ENCODE data around the gene RAB1B. TPM values are rescaled to one million over a fixed set of nuclear protein-coding genes. Genes with fewer than 3 reads are reported as not detected.

The RAB1B gene
- total and polyA plus RNA-seq, 2 experiments from 2014 or later = 86.7 to 146 TPM

- no peaks in the 10 kb centered on the region for H3K9me3 ChIP-seq (ENCODE audit: low read depth)
- no peaks in the 10 kb centered on the region for H3K9me2 ChIP-seq (ENCODE audit: insufficient read depth)
- no peaks in the 10 kb centered on the region for H3K27me3 ChIP-seq (replicated peaks; ENCODE audit: insufficient read depth)
- peak overlapping the region; percentile 94 for H3K27ac ChIP-seq
- peak overlapping the region; percentile 87 for H3K4me3 ChIP-seq
- peaks cover 21% of the 10 kb centered on the region for H3F3A ChIP-seq (ENCODE audit: insufficient read depth)
- no peaks in the 10 kb centered on the region for H3K36me3 ChIP-seq (ENCODE audit: low read depth)
- no peak overlapping the region for H2AFZ ChIP-seq
- no peak for TF ChIP-seq EZH2phosphoT487 (IDR thresholded peaks at IDR 0.05; ENCODE audit: insufficient read depth, low read depth)
- TF ChIP-seq EZH2 (IDR thresholded peaks at IDR 0.05; ENCODE audit: insufficient read depth, poor library complexity, severe bottlenecking) = no peak
- H3K4me2 ChIP-seq (ENCODE audit: unreplicated experiment) = peak overlapping the region; percentile 97
- H4K20me1 ChIP-seq (ENCODE audit: insufficient read depth) = no peaks in the 10 kb centered on the region
- H3K79me2 ChIP-seq (ENCODE audit: insufficient read depth) = peaks cover 32% of the 10 kb centered on the region
- WGBS, 2 experiments (ENCODE audit: low coverage in 1 of 2, low lambda C conversion rate in 2 of 2, missing lambda C conversion rate in 2 of 2) = 0% methylated on average over 1 of the region's 1 CpG
- H3K4me1 ChIP-seq (ENCODE audit: insufficient read depth) = peaks cover 21% of the 10 kb centered on the region
- peak overlapping the region; percentile 94 for H3K9ac ChIP-seq
- in situ Hi-C loops (cut with MboI) = no loop called here
- peak; percentile 31 for DNase-seq
These were observed 45.7 kb downstream of the RAB1B start for GRCh38 chr11:66314186-66314501.

- Histone ChIP-seq H3K9ac (peak overlapping the region; percentile 94), H3K9me2 (ENCODE audit: insufficient read depth) (no peaks in the 10 kb centered on the region), H3K27me3 (replicated peaks; ENCODE audit: insufficient read depth) (no peaks in the 10 kb centered on the region), H3K4me2 (ENCODE audit: unreplicated experiment) (peak overlapping the region; percentile 97), H3K27ac (peak overlapping the region; percentile 94), H3K9me3 (ENCODE audit: low read depth) (no peaks in the 10 kb centered on the region), H3K4me3 (peak overlapping the region; percentile 87), H3K36me3 (ENCODE audit: low read depth) (no peaks in the 10 kb centered on the region), H2AFZ (no peak overlapping the region), H4K20me1 (ENCODE audit: insufficient read depth) (no peaks in the 10 kb centered on the region), H3F3A (ENCODE audit: insufficient read depth) (peaks cover 22% of the 10 kb centered on the region), H3K4me1 (ENCODE audit: insufficient read depth) (peaks cover 23% of the 10 kb centered on the region), H3K79me2 (ENCODE audit: insufficient read depth) (peaks cover 32% of the 10 kb centered on the region)
- TF ChIP-seq EZH2 (IDR thresholded peaks at IDR 0.05; ENCODE audit: insufficient read depth, poor library complexity, severe bottlenecking) = no peak
- no peak for TF ChIP-seq EZH2phosphoT487 (IDR thresholded peaks at IDR 0.05; ENCODE audit: insufficient read depth, low read depth)
- peak; percentile 26 for DNase-seq
- 6 to 8% methylated on average over 17 of the region's 17 CpGs for WGBS, 2 experiments (ENCODE audit: low coverage in 1 of 2, low lambda C conversion rate in 2 of 2, missing lambda C conversion rate in 2 of 2)
- in situ Hi-C loops (cut with MboI) = no loop called here
These were observed 46.4 kb downstream of the RAB1B start for GRCh38 chr11:66314561-66315497.

- Histone ChIP-seq H3K79me2 (ENCODE audit: insufficient read depth) (peaks cover 32% of the 10 kb centered on the region), H3K9me3 (ENCODE audit: low read depth) (no peaks in the 10 kb centered on the region), H3K4me2 (ENCODE audit: unreplicated experiment) (peak overlapping the region; percentile 97), H4K20me1 (ENCODE audit: insufficient read depth) (no peaks in the 10 kb centered on the region), H3K4me3 (peak overlapping the region; percentile 87), H3K9ac (peak overlapping the region; percentile 94), H3K36me3 (ENCODE audit: low read depth) (no peaks in the 10 kb centered on the region), H3K4me1 (ENCODE audit: insufficient read depth) (peaks cover 23% of the 10 kb centered on the region), H3K27me3 (replicated peaks; ENCODE audit: insufficient read depth) (no peaks in the 10 kb centered on the region), H2AFZ (no peak overlapping the region), H3K9me2 (ENCODE audit: insufficient read depth) (no peaks in the 10 kb centered on the region), H3F3A (ENCODE audit: insufficient read depth) (peaks cover 20% of the 10 kb centered on the region), H3K27ac (peak overlapping the region; percentile 94)
- no peak for TF ChIP-seq EZH2 (IDR thresholded peaks at IDR 0.05; ENCODE audit: insufficient read depth, poor library complexity, severe bottlenecking)
- TF ChIP-seq EZH2phosphoT487 (IDR thresholded peaks at IDR 0.05; ENCODE audit: insufficient read depth, low read depth) = no peak
- peak; percentile 64 for DNase-seq
- in situ Hi-C loops (cut with MboI) = no loop called here
- WGBS, 2 experiments (ENCODE audit: low coverage in 1 of 2, low lambda C conversion rate in 2 of 2, missing lambda C conversion rate in 2 of 2) = 6 to 9% methylated on average over 12 to 13 of the region's 14 CpGs
These were observed 47.1 kb downstream of the RAB1B start for GRCh38 chr11:66315498-66315885.

GRCh38 chr11:66315921-66316811 is 47.7 kb downstream of the RAB1B start:
- Histone ChIP-seq H3F3A (ENCODE audit: insufficient read depth) (peaks cover 13% of the 10 kb centered on the region), H3K36me3 (ENCODE audit: low read depth) (no peaks in the 10 kb centered on the region), H3K4me2 (ENCODE audit: unreplicated experiment) (peak overlapping the region; percentile 97), H3K79me2 (ENCODE audit: insufficient read depth) (peaks cover 32% of the 10 kb centered on the region), H3K9me2 (ENCODE audit: insufficient read depth) (no peaks in the 10 kb centered on the region), H3K9me3 (ENCODE audit: low read depth) (no peaks in the 10 kb centered on the region), H3K27ac (peak overlapping the region; percentile 94), H4K20me1 (ENCODE audit: insufficient read depth) (no peaks in the 10 kb centered on the region), H2AFZ (no peak overlapping the region), H3K4me1 (ENCODE audit: insufficient read depth) (peaks cover 23% of the 10 kb centered on the region), H3K27me3 (replicated peaks; ENCODE audit: insufficient read depth) (no peaks in the 10 kb centered on the region), H3K9ac (peak overlapping the region; percentile 94), H3K4me3 (peak overlapping the region; percentile 87)
- in situ Hi-C loops (cut with MboI) = no loop called here
- WGBS, 2 experiments (ENCODE audit: low coverage in 1 of 2, low lambda C conversion rate in 2 of 2, missing lambda C conversion rate in 2 of 2) = 1 to 2% methylated on average over 31 to 50 of the region's 52 CpGs
- TF ChIP-seq EZH2 (IDR thresholded peaks at IDR 0.05; ENCODE audit: insufficient read depth, poor library complexity, severe bottlenecking) (no peak), EZH2phosphoT487 (IDR thresholded peaks at IDR 0.05; ENCODE audit: insufficient read depth, low read depth) (no peak)
- DNase-seq = peak; percentile 63

Data from GM23248 (cell line).